Measurements from ENCODE around the gene DDR1.
A peak's percentile ranks its signal among the peaks of the same experiment; 100 is the strongest.

Gene DDR1

GRCh38 chr6:30889921-30890645, 5.8 kb downstream of the DDR1 start:
- H3K4me3 ChIP-seq (ENCODE audit: low read depth, low read length), result no peak overlapping the region
- DNase-seq (ENCODE audit: low read depth), result no peak
- TF ChIP-seq CTCF (IDR thresholded peaks at IDR 0.05; ENCODE audit: low read depth, low read length, missing control alignments), result no peak
- in situ Hi-C loops (cut with HindIII; ENCODE audit: low sequenced_read_pairs), result no loop called here

GRCh38 chr6:30890646-30891449, 6.5 kb downstream of the DDR1 start:
- DNase-seq (ENCODE audit: low read depth), result no peak
- H3K4me3 ChIP-seq (ENCODE audit: low read depth, low read length), result no peak overlapping the region
- in situ Hi-C loops (cut with HindIII; ENCODE audit: low sequenced_read_pairs), result no loop called here
- no peak for TF ChIP-seq CTCF (IDR thresholded peaks at IDR 0.05; ENCODE audit: low read depth, low read length, missing control alignments)

GRCh38 chr6:30891450-30891723, 7.1 kb downstream of the DDR1 start:
- no peak overlapping the region for H3K4me3 ChIP-seq (ENCODE audit: low read depth, low read length)
- DNase-seq (ENCODE audit: low read depth), result no peak
- in situ Hi-C loops (cut with HindIII; ENCODE audit: low sequenced_read_pairs), result no loop called here
- no peak for TF ChIP-seq CTCF (IDR thresholded peaks at IDR 0.05; ENCODE audit: low read depth, low read length, missing control alignments)

- TF ChIP-seq CTCF (IDR thresholded peaks at IDR 0.05; ENCODE audit: low read depth, low read length, missing control alignments), result no peak
- in situ Hi-C loops (cut with HindIII; ENCODE audit: low sequenced_read_pairs), result no loop called here
- H3K4me3 ChIP-seq (ENCODE audit: low read depth, low read length), result no peak overlapping the region
- no peak for DNase-seq (ENCODE audit: low read depth)
Observed at GRCh38 chr6:30891816-30892538, 7.7 kb downstream of the DDR1 start.

- TF ChIP-seq CTCF (IDR thresholded peaks at IDR 0.05; ENCODE audit: low read depth, low read length, missing control alignments), result peak; percentile 24
- in situ Hi-C loops (cut with HindIII; ENCODE audit: low sequenced_read_pairs), result no loop called here
- DNase-seq (ENCODE audit: low read depth), result no peak
Observed at GRCh38 chr6:30893001-30893591, 8.8 kb downstream of the DDR1 start.

GRCh38 chr6:30893666-30894065, 9.3 kb downstream of the DDR1 start:
- H3K4me3 ChIP-seq (ENCODE audit: low read depth, low read length), result no peak overlapping the region
- in situ Hi-C loops (cut with HindIII; ENCODE audit: low sequenced_read_pairs), result no loop called here
- no peak for DNase-seq (ENCODE audit: low read depth)
- no peak for TF ChIP-seq CTCF (IDR thresholded peaks at IDR 0.05; ENCODE audit: low read depth, low read length, missing control alignments)

More at GRCh38 chr6:30893001-30893591, 8.8 kb downstream of the DDR1 start:
- H3K4me3 ChIP-seq (ENCODE audit: low read depth, low read length), result no peak overlapping the region

Data from astrocyte of the cerebellum (primary cell).